GM21390 (cell line): Measurements from ENCODE around the gene MUC21.
"Not testable (repeated sequence)": the region's sequence is repeated elsewhere in the genome, so short reads cannot be mapped to it uniquely, and the experiment has no call there.

Source experiments
- ATAC-seq: cut with Tn5 transposase; IDR thresholded peaks from one replicate; pipeline ENCODE4 v1.9.1; 2021; ENCODE audit not compliant: unreplicated experiment

The MUC21 gene

DNA sequence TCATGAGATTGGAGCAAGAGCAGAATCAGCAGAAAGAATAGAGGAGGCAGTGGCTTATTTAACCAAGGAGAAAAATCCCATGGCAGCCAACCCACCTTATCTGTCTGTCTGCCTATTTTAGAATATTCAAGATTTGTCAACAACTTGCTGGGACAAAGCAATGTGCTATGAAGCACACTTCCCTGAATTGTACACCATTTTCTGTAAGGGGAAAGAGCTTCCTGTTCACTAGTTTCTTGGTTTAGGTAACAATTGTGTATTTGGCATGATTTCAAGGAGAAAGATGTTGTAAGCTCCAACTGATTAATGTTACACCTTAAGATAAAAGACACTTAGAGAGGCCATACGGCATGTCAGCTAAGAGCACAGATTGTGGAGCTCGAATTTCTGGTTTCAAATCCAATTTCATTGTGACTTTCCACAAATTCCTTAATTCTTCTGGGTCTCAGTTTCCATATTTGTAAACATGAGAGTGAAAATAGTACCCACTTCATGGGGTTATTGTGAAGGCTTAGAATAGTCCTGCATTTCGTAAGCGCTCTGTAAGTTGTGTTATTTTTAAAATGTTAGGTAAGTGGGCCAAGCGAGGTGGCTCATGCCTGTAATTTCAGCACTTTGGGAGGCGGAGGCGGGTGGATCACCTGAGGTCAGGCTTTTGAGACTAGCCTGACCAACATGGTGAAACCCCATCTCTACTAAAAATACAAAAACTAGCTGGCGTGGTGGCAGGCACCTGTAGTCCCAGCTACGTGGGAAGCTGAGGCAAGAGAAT lies 21.9 kb downstream of the MUC21 start:
- ATAC-seq: no peak

DNA sequence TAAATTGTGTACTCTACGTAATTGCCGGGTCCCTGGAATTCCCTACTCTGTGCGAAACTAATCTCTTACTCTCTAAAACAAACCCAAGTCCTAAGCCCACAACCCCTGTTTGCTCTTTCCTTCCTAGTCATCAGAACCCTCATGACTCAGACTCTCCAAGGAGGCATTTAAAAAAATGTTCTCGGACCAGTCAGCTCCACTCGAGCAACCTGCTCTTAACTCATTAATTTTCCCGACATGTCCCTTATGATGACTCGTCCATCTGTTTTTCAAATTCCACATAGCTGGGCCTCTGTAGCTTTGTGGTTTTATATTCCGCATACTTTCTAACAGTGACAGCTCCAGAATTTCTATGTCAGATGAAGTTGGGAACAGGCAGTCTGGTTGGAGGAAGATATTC lies 24.2 kb downstream of the MUC21 start:
- ATAC-seq: no peak

DNA sequence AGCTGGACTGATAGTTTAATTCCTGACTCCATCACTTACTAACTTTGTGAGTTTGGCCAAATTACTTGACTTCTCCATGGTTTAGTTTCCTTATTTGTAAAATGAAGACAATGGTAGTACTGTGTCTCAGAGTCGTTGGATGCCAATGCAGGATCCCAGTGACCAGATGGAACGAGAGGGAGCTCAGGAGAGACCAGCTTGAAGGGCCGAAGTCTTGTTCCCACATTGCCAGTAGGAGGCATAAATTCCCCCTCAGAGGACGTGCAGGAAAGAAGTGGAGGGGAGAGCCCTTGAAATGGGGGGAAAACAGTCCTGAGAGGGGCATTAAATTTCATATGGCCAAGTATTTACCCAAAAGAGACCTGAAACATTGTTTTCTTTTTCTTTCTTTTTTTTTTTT lies 24.6 kb downstream of the MUC21 start:
- ATAC-seq: no peak

DNA sequence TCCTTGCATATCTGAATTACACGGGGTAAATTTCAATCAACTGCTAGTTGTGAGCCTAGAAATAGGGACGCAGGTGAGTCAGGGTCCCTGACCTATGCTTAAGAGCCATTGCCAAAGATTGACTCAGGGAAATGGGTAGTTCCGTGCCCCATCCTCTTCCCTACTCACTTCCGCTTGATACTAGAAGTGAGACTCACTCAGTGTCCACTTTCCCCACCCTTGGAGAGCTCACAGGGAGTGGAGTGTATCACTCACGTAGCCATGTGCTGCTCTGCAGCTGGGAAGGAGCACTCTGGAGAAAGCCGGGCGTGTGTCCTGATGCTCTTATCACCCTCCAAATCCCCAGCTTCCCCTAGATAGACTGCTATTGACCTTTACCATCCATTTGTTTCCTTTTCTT lies 26.2 kb downstream of the MUC21 start:
- no peak for ATAC-seq

DNA sequence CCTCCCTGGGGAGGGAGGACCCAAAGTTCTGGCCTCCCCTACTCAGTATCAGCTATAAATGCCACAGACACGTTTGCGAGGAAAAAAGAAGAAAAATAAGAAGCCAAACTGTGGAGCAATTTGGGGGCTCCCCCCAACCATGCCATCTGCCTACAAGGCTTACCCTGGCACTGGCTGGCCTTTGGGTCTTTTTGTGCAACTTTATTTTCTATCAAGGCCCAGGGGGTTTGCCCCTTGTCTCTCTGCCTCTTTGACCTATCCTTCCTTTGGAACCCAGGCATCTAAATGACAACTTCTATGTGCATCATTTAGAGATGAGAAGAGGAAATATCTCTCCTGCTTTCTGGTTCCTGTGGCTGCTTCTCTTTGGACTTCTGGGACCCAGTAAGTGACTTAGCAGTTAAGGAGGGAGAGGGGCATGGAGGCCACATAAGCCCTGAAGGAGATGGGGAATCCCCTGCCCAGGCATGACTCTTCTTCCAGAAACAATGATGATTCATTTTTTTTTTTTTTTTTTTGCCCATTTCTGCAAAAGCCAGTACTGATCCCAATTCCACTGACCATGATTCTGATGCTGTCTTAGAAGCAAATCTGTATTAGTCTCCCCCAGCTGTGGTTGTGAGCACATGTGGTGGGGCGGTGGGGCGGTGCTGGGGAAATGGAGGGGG lies 27.0 kb downstream of the MUC21 start, which contains the start of gene MUC22:
Gene MUC22, plus strand, starts transcription at position 82 of the 668 bp plus-strand sequence. Its CDS starts 233 bp downstream, at position 315.
- no peak for ATAC-seq

DNA sequence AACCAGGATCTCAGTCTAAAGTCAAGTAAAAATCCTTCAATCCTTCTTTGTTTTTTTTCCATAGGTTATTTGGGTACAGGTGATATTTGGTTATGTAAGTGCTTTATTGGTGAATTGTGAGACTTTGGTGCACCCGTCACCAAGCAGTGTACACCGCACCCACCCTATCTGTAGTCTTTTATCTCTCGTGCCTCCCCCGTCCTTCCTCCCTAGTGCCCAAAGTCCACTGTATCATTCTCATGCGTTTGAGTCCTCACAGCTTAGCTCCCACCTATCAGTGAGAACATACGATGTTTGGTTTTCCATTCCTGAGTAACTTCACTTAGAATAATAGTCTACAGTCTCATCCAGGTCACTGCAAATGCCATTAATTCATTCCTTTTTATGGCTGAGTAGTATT lies 27.6 kb downstream of the MUC21 start:
- ATAC-seq: no peak

DNA sequence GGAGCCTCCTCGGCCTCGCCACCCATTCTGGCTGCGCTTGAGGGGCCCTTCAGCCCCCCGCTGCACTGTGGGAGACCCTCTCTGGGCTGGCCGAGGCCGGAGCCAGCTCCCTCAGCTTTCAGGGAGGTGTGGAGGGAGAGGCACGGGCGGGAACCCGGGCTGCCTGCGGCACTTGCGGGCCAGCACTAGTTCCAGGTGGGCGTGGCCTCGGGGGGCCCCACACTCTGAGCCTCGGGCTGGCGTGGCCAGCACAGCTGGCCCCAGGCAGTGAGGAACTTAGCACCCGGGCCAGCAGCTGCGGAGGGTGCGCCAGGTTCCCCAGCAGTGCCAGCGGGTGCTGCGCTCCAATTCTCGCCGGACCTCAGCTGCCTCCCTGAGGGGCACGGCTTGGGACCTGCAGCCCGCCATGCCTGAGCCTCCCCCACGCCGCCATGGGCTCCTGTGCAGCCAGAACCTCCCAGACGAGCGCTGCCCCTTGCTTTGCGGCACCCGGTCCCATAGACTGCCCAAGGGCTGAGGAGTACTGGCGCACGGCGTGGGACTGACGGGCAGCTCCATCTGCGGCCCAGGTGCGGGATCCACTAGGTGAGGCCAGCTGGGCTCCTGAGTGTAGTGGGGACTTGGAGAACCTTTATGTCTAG lies 33.3 kb downstream of the MUC21 start:
- ATAC-seq: no peak

DNA sequence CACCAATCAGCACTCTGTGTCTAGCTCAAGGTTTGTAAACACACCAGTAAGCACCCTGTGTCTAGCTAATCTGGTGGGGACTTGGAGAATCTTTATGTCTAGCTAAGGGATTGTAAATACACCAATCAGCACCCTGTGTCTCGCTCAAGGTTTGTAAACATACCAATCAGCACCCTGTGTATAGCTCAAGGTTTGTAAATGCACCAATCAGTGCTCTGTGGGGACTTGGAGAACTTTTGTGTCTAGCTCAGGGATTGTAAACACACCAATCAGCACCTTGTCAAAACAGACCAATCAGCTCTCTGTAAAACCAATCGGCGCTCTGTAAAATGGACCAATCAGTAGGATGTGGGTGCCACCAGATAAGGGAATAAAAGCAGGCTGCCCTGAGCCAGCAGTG lies 33.9 kb downstream of the MUC21 start:
- not testable (repeated sequence) for ATAC-seq

DNA sequence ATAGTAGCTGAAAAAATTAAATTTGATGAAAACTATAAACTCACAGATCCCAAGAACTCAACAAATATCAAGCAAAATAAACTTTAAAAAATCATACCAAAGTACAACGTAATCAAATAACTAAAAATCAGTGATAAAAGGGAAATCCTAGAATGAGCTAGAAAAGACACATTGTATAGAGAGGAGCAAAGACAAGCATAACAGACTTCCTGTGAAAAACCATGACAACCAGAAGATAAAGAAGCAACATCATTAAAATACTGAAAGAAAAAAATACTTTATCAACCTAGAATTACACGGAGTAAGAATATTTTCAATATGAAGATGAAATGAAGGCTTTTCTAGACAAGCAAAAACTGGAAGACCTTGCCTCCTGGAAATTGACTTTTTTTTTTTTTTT lies 36.5 kb downstream of the MUC21 start:
- no peak for ATAC-seq

DNA sequence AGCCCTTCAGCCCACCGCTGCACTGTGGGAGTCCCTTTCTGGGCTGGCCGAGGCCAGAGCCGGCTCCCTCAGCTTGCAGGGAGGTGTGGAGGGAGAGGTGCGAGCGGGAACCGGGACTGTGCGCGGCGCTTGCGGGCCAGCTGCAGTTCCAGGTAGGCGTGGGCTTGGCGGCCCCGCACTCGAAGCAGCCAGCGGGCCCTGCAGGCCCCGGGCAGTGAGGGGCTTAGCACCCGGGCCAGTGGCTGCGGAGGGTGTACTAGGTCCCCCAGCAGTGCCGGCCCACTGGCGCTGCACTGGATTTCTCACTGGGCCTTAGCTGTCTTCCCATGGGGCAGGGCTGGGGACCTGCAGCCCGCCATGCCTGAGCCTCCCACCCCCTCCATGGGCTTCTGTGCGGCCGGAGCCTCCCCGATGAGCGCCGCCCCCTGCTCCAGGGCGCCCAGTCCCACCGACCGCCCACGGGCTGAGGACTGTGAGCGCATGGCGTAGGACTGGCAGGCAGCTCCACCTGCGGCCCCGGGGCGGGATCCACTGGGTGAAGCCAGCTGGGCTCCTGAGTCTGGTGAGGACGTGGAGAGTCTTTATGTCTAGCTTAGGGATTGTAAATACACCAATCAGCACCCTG lies 37.2 kb downstream of the MUC21 start:
- not testable (repeated sequence) for ATAC-seq

DNA sequence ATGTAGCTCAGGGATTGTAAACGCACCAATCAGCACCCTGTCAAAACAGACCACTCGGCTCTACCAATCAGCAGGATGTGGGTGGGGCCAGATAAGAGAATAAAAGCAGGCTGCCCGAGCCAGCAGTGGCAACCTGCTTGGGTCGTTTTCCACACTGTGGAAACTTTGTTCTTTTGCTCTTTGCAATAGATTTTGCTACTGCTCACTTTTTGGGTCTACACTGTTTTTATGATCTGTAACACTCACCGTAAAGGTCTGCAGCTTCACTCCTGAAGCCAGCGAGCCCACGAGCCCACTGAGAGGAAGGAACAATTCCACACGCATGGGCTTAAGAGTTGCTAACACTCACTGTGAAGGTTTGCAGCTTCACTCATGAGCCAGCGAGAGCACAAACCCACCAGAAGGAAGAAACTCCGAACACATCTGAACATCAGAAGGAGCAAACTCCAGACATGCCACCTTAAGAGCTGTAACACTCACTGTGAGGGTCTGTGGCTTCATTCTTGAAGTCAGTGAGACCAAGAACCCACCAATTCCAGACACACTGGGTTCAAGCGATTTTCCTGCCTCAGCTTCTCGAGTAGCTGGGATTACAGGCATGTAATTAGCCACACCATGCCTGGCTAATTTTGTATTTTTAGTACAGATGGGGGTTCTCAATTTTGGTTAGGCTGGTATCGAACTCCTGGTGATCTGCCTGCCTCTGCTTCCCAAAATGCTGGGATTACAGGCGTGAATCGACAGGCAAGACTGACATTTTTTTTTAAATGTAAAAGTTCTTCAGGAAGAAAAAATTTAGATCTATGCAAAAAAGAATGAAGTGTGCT lies 38.4 kb downstream of the MUC21 start:
- ATAC-seq: not testable (repeated sequence)

DNA sequence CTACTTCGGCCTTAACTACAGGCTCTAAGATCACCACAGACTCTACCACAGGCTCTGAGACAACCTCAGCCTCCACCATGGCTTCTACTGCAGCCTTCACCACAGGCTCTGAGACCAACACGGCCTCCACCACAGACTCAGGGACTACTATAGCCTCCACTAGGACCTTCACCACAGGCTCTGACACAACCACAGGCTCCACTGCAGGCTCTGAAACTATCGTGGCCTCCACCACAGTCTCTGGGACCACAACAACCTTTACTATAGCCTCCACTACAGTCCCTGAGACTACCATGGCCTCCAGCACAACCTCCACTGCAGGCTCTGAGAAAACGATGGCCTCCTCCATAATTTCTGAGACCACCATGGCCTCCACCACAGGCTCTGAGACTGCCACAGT lies 42.1 kb downstream of the MUC21 start:
- no peak for ATAC-seq

DNA sequence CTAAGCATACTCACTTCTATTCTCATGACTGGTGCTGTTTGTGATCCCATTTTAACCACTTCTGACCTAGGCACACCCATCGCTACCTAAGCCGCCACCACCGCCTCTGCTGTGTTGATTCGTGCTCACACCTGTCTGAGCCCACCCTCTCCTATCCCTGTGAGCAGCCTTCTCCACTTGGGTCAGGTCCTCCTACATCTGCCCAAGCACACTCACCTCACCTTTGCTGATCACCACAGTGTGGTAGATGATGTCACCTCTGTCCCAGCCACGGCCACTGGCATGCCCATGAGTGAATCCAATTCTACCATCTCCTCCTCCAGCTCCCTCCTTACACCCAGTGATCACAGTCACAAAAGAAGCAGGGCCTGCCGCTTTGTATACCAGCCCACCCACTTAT lies 47.6 kb downstream of the MUC21 start:
- no peak for ATAC-seq

DNA sequence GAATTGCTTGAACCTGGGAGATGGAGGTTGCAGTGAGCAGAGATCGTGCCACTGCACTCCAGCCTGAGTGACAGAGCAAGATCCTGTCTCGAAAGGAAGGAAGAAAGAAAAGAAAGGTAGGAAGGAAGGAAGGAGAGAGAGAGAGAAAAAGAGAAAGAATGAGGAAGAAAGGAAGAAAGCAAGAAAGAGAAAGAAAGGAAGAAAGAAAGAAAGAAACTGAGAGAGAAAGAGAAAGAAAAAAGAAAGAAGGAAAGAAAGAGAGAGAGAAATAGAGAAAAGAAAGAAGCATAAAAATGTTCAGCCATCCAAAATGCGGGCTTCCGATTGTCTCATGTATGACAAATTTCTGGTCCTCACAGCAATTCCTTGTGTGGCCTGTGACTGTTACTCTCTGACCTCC lies 49.6 kb downstream of the MUC21 start:
- ATAC-seq: no peak

DNA sequence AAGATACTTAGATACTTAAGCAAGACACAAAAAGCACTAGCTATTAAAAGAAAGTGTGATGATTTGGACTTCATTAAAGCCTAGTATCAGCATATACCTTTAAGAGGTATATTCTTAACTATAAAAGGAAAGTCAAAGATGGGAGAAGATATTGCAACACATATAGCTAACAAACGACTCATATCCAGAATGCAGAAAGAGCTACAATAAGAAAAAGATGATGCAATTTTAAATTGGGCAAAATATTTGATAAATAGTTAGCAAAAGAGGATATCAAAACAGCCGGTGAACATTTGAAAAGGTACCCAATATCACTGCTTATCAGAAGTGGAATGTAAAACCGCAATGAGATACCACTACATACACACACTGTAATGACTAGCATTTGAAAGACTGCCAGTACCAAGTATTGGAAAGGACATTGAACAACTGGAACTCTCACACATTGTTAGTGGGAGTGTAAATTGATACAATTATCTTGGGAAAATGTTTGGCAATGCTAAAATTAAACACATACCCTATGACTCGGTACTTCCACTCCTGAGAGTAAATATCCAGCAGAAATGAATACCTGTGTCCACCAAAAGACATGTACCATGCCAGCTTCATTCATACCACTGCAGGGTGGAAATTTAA lies 52.5 kb downstream of the MUC21 start:
- ATAC-seq: no peak

DNA sequence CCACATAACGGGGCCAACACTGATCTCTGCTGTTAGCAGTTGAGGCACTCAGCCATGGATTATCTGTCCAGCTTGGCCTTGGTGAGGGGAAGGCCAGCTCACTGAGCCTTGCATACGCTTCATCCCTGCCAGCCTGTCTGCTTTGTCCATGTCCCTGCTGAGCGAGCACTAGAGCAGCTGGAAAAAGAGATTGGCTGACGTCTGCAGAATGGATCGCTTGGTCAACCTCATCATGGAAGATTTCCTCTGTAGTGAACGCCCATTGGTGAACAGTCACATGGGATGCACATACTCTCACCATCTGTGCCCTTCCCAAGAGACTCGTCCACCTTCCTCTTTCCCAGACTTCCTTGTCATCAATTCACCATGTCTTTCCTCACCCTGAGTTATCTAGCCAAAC lies 53.7 kb downstream of the MUC21 start:
- no peak for ATAC-seq

DNA sequence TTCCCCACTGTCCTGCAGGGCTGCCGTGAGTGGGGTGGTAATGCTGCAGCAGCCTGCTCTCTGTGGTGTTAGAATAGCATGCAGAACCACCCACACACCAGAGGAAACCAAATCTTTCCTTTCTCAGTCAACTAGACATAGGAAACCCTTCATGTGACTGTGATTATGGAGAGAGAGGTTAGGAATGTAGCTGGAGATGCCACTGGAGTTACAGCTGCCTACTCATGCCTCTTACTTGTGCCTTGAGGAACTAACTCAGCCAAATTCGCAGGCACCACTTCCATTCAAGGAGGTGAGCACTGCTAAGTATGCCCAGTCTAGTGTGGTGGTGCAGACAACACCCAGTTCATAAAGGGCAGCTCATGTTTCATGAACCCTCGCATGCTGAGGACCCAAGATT lies 54.2 kb downstream of the MUC21 start:
- ATAC-seq: no peak

DNA sequence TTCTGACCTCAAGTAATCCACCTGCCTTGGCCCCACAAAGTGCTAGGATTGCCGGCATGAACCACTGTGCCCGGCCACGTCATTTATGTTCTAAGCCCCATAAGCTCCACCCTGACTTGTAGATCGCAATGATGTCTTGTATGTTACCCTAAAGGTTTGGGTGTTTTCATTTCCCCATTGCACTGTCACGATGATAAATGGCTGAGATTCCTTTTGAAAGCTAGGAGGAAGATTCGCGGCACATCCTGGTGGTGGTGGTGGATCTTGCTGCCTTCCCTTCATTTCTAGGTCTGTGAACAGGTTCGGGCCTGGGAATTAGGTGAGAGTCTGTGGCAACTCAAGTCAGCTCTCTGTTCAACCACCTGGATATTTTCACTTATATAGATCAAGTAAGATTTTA lies 55.0 kb downstream of the MUC21 start:
- no peak for ATAC-seq
